Measurements from ENCODE around the gene FANCL. TPM values are rescaled to one million over a fixed set of nuclear protein-coding genes. Genes with fewer than 3 reads are reported as not detected.
A peak's percentile ranks its signal among the peaks of the same experiment; 100 is the strongest.
"Not testable (repeated sequence)": the region's sequence is repeated elsewhere in the genome, so short reads cannot be mapped to it uniquely, and the experiment has no call there.

Gene FANCL
- total RNA-seq: 1 to 10 TPM; 2.1 to 3.4 TPM
- 6.3 to 8.8 reads per million in 2 donors for total RNA-seq

DNA sequence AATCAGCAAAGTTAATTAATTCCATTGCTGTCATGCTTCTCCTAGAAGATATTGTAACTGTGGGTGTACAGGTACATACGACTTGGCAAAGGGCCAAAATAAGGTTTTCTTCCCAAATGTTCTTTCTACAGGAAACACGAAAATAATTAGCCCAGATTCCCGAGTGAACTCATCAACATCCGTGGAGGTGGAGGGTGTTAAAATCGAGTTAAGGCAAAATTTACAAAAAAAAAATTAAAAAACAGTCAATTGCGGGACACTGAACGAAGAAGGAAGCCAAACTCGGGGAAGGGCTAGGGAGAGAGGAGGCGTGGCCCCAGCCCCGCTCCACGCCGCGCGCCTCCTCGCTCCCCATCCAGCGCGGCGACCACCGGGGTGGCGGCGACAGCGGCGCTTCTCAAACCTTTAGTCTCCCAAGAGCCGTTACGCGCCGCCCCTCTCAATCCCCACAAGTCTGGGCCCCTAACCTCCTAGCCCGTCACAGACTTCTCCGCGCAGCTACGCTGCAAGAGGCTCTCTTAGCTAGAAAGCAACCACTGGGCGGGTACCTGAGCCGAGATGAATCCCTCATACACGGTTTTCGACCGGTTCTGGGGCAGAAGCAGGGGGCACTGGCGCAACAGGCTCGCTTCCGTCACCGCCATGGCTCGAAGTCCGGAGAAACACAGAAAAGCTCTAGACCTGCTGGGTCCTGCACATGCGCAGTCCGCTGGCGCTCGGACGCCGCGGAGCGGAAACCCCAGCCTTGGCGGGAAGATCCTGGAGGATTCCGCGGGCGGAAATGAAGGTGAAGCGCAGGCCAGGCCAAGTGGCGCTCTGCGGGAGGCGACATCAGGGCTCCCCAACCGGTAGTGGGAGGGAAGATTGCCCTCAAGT, at the start of gene FANCL:
TSS of gene FANCL (minus strand) at position 656 of the 876 bp plus-strand sequence. CDS start at position 644, 12 bp downstream.
- H3K9me3 ChIP-seq (ENCODE audit: control insufficient read depth, low read length, poor library complexity, severe bottlenecking): no peaks in the 10 kb centered on the region
- peak within 1 kb of the TSS; percentile 89 for H3K27ac Mint-ChIP-seq
- H3K4me3 Mint-ChIP-seq: peak within 1 kb of the TSS; percentile 96
- peaks cover 11% of the 10 kb centered on the region for H3K4me1 Mint-ChIP-seq
- peak; percentile 82 for ATAC-seq
- peak; percentile 24 to 47 (median 39) for DNase-seq
- H3K27me3 Mint-ChIP-seq: peaks cover 27% of the 10 kb centered on the region
- no peaks in the 10 kb centered on the region for H3K36me3 Mint-ChIP-seq (ENCODE audit: low read depth)

DNA sequence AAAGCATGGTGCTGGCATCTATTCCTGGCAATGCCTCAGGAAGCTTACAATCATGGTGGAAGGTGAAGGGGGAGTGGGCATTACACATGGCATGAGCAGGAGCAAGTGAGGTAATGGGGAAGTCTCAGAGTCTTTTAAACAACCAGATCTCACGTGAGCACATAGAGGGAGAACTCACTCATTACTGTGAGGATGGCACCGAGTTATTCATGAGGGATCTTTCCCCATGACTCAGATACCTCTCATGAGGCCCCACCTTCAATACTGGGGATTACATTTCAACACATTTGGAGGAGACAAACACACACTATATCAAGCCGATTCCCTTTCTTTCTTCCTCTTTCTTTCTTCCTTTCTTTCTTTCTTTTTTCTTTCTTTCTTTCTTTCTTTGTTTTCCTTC, 47.9 kb upstream of the FANCL start:
- Mint-ChIP-seq H3K27ac (no peak overlapping the region), H3K36me3 (ENCODE audit: low read depth) (no peaks in the 10 kb centered on the region), H3K4me1 (no peaks in the 10 kb centered on the region), H3K4me3 (no peak overlapping the region), H3K27me3 (peaks cover 19% of the 10 kb centered on the region)
- no peaks in the 10 kb centered on the region for H3K9me3 ChIP-seq (ENCODE audit: control insufficient read depth, low read length, poor library complexity, severe bottlenecking)
- no peak for ATAC-seq
- DNase-seq: no peak

DNA sequence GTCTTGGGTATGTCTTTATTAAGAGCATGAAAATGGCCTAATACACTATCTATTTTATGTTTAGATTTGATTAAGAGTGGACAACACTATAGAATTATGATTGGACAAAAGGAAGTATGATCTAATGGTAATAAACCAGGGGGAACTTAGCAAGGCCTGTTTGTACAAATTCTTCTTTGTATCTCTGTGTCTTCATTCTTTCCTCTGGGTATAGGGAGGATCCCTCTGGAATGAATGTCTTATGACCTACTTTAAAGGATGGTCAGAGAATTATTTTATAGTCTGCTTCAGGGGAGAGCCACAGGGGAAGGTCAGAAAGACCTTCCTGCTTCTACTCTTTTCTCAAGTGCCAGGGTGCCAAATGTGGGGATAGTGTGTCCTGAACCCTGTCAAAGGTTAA, 42.8 kb upstream of the FANCL start:
- H3K9me3 ChIP-seq (ENCODE audit: control insufficient read depth, low read length, poor library complexity, severe bottlenecking): no peaks in the 10 kb centered on the region
- no peaks in the 10 kb centered on the region for H3K4me1 Mint-ChIP-seq
- ATAC-seq: no peak
- no peak overlapping the region for H3K4me3 Mint-ChIP-seq
- DNase-seq: no peak
- H3K27me3 Mint-ChIP-seq: peaks cover 9% of the 10 kb centered on the region
- H3K27ac Mint-ChIP-seq: no peak overlapping the region
- peaks cover under 1% of the 10 kb centered on the region for H3K36me3 Mint-ChIP-seq (ENCODE audit: low read depth)

DNA sequence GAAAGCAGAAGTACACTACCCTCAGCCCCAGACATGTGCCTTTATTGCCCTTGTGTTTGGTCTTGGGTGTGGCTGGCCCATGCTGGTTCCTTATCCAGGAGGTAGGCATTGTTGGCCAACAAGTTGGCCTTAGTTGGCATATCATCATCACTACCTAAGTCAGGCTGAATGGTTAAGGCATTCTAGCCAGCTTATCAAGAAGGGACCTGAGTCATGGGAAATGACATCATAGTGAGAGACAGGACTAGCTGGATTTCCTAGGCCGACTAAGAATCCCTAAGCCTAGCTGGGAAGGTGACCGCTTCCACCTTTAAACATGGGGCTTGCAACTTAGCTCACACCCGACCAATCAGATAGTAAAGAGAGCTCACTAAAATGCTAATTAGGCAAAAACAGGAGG, 34.0 kb upstream of the FANCL start:
- not testable (repeated sequence) for H3K27ac Mint-ChIP-seq; ATAC-seq; H3K4me3 Mint-ChIP-seq; H3K36me3 Mint-ChIP-seq (ENCODE audit: low read depth); DNase-seq; H3K4me1 Mint-ChIP-seq; H3K9me3 ChIP-seq (ENCODE audit: control insufficient read depth, low read length, poor library complexity, severe bottlenecking)
- H3K27me3 Mint-ChIP-seq: peaks cover 33% of the 10 kb centered on the region

DNA sequence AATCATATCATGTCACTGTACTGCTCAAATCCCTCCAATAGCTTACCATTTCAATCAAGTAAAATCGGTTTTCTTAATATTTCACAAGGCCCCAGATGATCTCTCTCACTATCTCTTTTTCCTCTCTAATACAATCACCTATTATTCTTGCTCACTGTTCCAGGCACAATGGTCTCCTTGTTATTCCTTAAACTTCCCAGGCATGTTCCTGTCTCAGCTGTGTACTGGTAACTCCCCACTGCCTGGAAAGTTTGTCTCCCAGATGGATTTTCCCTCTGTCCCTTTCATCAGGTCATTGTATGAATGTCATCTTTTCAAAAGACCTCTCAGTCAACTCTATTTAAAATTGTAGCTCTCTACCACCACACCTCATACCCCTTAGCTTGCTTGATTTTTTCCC, 30.7 kb upstream of the FANCL start:
- no peak overlapping the region for H3K27ac Mint-ChIP-seq
- no peaks in the 10 kb centered on the region for H3K4me1 Mint-ChIP-seq
- no peak for DNase-seq
- H3K36me3 Mint-ChIP-seq (ENCODE audit: low read depth): peaks cover 3% of the 10 kb centered on the region
- peaks cover 22% of the 10 kb centered on the region for H3K27me3 Mint-ChIP-seq
- no peak for ATAC-seq
- H3K4me3 Mint-ChIP-seq: no peak overlapping the region
- no peaks in the 10 kb centered on the region for H3K9me3 ChIP-seq (ENCODE audit: control insufficient read depth, low read length, poor library complexity, severe bottlenecking)

DNA sequence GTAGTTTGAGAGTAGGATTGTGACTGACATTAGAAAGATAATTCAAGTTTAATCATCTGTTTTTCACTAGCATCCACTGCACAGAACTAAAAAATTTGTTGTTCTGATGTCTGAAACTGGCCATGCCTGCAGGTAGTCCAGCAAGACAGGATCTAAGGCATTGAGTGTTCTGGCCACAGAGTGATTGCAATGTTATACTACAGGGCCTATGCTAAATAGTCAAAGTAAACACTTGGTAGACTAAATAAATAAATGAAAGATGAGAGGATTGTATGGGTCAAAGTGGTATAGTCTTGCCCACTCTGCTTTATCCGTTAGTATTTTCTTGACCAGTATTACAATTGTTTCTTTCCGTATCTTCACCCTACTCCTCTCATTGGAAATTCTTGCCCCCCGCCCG, 27.6 kb upstream of the FANCL start:
- Mint-ChIP-seq H3K4me3 (no peak overlapping the region), H3K4me1 (no peaks in the 10 kb centered on the region), H3K27me3 (peaks cover 9% of the 10 kb centered on the region), H3K36me3 (ENCODE audit: low read depth) (peaks cover 3% of the 10 kb centered on the region), H3K27ac (no peak overlapping the region)
- DNase-seq (no peak), ATAC-seq (no peak)
- H3K9me3 ChIP-seq (ENCODE audit: control insufficient read depth, low read length, poor library complexity, severe bottlenecking): no peaks in the 10 kb centered on the region

DNA sequence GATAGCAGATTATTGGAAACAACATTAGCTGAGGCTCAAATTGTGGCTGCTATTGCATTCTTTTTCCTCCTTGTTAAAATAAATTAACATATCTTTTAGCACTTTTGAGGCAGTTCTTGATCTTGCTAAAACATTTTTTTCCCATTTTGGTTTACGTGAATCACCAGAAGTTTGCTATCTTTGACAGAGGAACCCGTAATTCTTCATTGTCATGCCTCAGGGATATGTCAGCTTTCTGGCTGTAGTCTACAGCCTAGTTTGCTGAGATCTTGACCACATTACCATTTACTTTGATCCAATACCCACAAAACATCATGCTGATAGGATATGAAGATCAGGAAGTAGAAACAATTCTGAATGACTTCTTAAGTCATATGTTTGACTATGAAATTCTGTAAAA, 25.1 kb upstream of the FANCL start:
- Mint-ChIP-seq H3K27me3 (no peaks in the 10 kb centered on the region), H3K27ac (no peak overlapping the region), H3K4me3 (no peak overlapping the region), H3K36me3 (ENCODE audit: low read depth) (peaks cover 3% of the 10 kb centered on the region), H3K4me1 (no peaks in the 10 kb centered on the region)
- DNase-seq: no peak
- no peaks in the 10 kb centered on the region for H3K9me3 ChIP-seq (ENCODE audit: control insufficient read depth, low read length, poor library complexity, severe bottlenecking)
- ATAC-seq: no peak

DNA sequence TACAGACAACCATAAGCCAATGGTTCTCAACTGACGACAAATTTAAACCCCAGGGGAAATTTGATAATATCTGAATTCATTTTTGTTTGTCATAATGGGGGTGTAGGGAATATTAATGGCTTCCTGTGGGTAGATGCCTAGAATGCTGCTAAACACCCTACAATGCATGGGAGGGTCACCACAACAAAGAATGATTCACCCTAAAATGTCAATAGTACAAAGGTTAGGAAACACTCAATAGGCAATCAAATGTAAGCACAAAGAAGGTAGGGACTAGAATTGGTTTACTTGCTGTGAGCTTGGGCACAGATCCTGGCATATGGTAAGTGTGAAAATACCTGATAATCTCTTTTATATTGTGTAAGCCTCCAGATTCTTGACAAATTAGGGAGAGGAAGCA, 20.1 kb upstream of the FANCL start:
- Mint-ChIP-seq H3K27me3 (peaks cover 9% of the 10 kb centered on the region), H3K4me1 (no peaks in the 10 kb centered on the region), H3K36me3 (ENCODE audit: low read depth) (no peaks in the 10 kb centered on the region), H3K27ac (no peak overlapping the region), H3K4me3 (no peak overlapping the region)
- ATAC-seq (no peak), DNase-seq (no peak)
- no peaks in the 10 kb centered on the region for H3K9me3 ChIP-seq (ENCODE audit: control insufficient read depth, low read length, poor library complexity, severe bottlenecking)

DNA sequence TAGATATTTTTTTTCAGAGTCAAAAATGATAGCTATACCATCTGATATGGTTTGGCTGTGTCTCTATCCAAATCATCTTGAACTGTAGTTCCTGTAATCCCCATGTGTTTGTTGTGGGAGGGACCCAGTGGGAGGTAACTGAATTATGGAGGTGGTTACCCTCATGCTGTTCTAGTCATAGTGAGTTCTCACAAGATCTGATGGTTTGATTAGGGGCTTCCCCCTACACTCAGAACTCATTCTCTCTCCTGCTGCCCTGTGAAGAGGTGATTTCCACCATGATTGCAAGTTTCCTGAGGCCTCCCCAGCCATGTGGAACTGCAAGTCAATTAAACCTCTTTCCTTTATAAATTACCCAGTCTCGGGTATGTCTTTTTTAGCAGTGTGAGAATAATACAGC, 17.3 kb upstream of the FANCL start:
- not testable (repeated sequence) for H3K4me3 Mint-ChIP-seq; H3K27ac Mint-ChIP-seq; DNase-seq; H3K4me1 Mint-ChIP-seq; ATAC-seq; H3K9me3 ChIP-seq (ENCODE audit: control insufficient read depth, low read length, poor library complexity, severe bottlenecking); H3K36me3 Mint-ChIP-seq (ENCODE audit: low read depth)
- H3K27me3 Mint-ChIP-seq: peaks cover 13% of the 10 kb centered on the region

DNA sequence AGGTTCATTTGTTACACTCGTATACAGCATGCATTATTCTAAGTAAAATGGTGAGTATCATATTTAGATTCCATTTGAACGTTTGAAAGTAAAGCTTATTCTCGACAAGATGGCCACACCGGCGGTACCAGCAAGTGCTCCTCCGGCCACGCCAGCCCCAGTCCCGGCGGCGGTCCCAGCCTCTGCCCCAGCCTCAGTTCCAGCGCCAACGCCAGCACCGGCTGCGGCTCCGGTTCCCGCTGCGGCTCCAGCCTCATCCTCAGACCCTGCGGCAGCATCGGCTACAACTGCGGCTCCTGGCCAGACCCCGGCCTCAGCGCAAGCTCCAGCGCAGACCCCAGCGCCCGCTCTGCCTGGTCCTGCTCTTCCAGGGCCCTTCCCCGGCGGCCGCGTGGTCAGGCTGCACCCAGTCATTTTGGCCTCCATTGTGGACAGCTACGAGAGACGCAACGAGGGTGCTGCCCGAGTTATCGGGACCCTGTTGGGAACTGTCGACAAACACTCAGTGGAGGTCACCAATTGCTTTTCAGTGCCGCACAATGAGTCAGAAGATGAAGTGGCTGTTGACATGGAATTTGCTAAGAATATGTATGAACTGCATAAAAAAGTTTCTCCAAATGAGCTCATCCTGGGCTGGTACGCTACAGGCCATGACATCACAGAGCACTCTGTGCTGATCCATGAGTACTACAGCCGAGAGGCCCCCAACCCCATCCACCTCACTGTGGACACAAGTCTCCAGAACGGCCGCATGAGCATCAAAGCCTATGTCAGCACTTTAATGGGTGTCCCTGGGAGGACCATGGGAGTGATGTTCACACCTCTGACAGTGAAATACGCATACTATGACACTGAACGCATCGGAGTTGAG, 10.4 kb upstream of the FANCL start:
- H3K27me3 Mint-ChIP-seq; DNase-seq; H3K9me3 ChIP-seq (ENCODE audit: control insufficient read depth, low read length, poor library complexity, severe bottlenecking); H3K4me1 Mint-ChIP-seq; H3K36me3 Mint-ChIP-seq (ENCODE audit: low read depth); H3K4me3 Mint-ChIP-seq; ATAC-seq; H3K27ac Mint-ChIP-seq: not testable (repeated sequence)

DNA sequence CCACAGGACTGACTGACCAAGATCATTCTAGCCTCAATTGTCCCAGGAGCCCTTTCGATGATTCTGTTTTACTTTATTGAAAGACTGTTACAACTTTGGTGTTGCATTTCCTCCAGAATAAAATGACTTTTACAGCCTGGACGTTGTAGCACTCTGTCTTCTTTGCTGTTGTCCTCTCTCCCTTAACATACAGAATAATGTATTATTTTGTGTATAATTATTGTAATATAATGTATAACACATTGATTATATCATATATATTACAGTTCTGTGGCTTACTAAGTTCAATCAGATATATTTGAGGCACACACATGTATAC, 380 bp upstream of the FANCL start:
- no peaks in the 10 kb centered on the region for H3K9me3 ChIP-seq (ENCODE audit: control insufficient read depth, low read length, poor library complexity, severe bottlenecking)
- peak overlapping the region; percentile 96 for H3K4me3 Mint-ChIP-seq
- H3K4me1 Mint-ChIP-seq: peaks cover 9% of the 10 kb centered on the region
- DNase-seq (no peak), ATAC-seq (no peak)
- no peaks in the 10 kb centered on the region for H3K36me3 Mint-ChIP-seq (ENCODE audit: low read depth)
- H3K27ac Mint-ChIP-seq: peak overlapping the region; percentile 89
- peaks cover 28% of the 10 kb centered on the region for H3K27me3 Mint-ChIP-seq

DNA sequence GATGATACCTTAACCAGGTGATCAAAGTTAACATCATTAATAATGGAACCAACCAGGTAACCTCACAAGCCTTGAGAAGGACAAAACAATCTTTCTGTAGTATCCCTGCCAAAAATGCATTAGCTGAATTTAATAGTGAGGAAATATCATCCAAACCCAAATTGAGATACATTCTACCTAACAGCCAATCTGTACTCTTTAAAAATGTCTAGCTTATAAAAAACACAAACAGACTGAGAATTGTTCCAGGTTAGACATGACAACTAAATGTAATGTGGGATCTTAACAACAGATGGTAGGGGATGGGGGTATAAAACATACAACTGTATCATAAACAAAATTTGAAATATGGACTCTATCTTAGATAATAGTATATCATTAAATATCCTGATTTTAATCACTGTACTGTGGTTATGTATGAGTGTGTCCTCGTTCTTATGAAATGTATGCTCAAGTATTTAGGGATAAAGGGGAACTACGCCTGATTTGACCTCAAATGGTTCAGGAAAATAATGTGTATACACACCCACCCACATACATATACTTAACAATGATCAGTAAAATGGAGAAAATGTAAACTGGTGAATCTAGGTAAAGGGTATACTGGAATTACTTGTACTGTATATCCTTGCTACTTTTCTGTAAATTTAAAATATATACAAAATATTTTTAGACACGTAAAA, 1.7 kb downstream of the FANCL start:
- ATAC-seq: no peak
- Mint-ChIP-seq H3K36me3 (ENCODE audit: low read depth) (no peaks in the 10 kb centered on the region), H3K27me3 (peaks cover 12% of the 10 kb centered on the region), H3K27ac (no peak overlapping the region), H3K4me1 (peaks cover 16% of the 10 kb centered on the region), H3K4me3 (peak overlapping the region; percentile 21)
- no peaks in the 10 kb centered on the region for H3K9me3 ChIP-seq (ENCODE audit: control insufficient read depth, low read length, poor library complexity, severe bottlenecking)
- no peak for DNase-seq

DNA sequence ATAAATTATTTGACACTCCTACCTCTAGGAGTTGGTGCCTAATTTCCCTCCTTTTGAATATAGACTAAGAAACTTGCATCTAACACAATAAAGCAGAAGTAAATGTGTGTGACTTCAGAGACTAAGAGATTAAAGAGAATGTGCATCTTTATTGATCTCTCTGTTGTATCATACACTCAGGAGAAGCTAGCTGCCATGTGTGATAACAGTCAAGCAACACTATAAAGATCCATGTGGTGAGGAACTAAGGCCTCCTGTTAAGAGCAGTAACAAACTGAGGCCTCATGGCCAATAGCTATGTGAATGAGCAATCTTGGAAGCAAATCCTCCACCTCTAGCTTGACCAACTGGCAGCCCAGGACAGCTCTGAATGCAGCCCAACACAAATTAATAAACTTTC, 3.4 kb downstream of the FANCL start:
- no peak overlapping the region for H3K4me3 Mint-ChIP-seq
- H3K27me3 Mint-ChIP-seq: peaks cover 5% of the 10 kb centered on the region
- no peak overlapping the region for H3K27ac Mint-ChIP-seq
- no peak for DNase-seq
- H3K36me3 Mint-ChIP-seq (ENCODE audit: low read depth): no peaks in the 10 kb centered on the region
- no peak for ATAC-seq
- H3K4me1 Mint-ChIP-seq: peaks cover 20% of the 10 kb centered on the region
- no peaks in the 10 kb centered on the region for H3K9me3 ChIP-seq (ENCODE audit: control insufficient read depth, low read length, poor library complexity, severe bottlenecking)

Data from T-helper 17 cell (primary cell).